Measurements from ENCODE around the gene EDA.

Gene EDA

DNA sequence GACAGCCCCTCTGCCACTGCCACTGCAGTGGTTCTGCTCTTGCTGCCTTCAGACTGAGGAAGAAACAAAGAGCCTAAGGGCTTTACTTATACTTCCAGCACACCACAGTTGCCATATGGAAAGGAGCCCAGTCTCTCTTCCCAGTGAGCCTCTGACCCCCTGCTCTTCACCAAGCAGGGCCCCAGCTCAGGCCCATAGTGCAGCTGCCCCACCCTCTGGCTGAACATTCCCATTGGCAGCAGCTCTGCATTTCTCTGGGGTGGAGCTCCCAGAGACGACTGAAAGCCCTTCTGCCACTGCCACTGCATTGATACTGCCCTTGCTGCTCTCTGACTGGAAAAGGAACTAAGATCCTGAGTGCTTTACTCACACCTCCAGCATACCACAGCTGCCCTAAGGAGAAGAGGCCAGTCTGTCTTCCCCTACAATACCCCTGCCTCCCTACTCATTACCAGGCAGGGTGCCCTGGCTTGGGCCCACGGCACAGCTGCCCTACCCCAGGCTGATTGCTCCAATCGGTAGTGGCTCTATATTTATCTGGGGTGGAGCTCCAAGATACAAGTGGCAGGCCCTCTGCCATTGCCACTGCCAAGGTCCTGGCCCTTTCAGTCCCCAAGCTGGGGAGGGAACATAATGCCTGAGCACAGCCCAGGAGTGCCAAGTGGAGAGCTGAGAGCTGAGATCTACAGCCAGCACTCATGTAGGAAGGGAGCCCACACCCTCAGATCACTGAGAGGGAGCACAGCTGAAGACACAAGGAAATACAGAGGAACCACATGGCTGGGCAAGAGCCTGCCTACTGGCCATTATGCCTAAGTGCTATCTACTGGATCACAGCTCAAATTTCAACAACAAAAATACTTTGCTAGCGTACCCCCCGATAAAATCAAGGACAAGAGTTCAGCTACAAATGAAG, 397.8 kb downstream of the EDA start:
- Histone ChIP-seq H3K4me1 (ENCODE audit: control insufficient read depth, insufficient read depth, low read length) (no peaks in the 10 kb centered on the region), H3K4me3 (ENCODE audit: low read length) (no peak overlapping the region), H3K27me3 (ENCODE audit: control insufficient read depth, insufficient read depth, low read length) (peaks cover 2% of the 10 kb centered on the region), H3K36me3 (ENCODE audit: control insufficient read depth, insufficient read depth, low read length) (no peaks in the 10 kb centered on the region), H3K9ac (ENCODE audit: low read length) (no peak overlapping the region), H3K27ac (ENCODE audit: low read depth, low read length) (no peak overlapping the region)

DNA sequence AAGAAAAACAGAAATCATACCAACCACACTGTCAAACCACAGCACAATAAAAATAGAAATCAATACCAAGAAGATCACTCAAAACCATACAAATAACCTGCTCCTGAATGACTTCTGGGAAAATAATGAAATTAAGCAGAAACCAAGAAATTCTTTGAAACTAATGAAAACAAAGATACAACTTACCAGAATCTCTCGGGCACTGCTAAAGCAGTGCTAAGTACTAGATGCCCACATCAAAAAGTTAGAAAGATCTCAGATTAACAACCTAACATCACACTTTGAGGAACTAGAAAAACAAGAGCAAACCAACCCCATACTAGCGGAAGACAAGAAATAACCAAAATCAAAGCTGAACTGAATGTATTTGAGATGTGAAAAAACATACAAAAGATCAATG, 400.6 kb downstream of the EDA start:
- Histone ChIP-seq H3K4me3 (ENCODE audit: low read length) (no peak overlapping the region), H3K27ac (ENCODE audit: low read depth, low read length) (no peak overlapping the region), H3K4me1 (ENCODE audit: control insufficient read depth, insufficient read depth, low read length) (no peaks in the 10 kb centered on the region), H3K36me3 (ENCODE audit: control insufficient read depth, insufficient read depth, low read length) (no peaks in the 10 kb centered on the region), H3K27me3 (ENCODE audit: control insufficient read depth, insufficient read depth, low read length) (peaks cover 2% of the 10 kb centered on the region), H3K9ac (ENCODE audit: low read length) (no peak overlapping the region)

DNA sequence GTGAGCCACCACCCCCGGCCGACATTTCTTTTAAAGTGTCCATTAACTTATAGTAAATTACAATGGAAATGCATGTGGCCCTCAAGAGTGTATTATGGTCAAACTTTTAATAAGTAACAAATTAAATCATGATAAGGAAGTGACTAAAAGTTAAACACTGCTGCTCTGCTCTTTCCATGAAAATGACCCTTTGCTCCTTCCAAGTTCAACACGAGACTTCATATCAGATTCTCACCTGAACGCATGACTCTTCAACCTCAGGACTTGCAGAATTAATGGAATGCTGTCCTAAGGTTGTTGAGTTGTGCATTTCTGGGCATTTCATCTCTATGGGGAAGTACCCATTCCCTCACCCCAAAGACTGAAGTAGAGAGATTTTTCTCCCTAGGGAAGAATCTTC, 406.7 kb downstream of the EDA start:
- Histone ChIP-seq H3K9ac (ENCODE audit: low read length) (no peak overlapping the region), H3K36me3 (ENCODE audit: control insufficient read depth, insufficient read depth, low read length) (no peaks in the 10 kb centered on the region), H3K27ac (ENCODE audit: low read depth, low read length) (no peak overlapping the region), H3K4me1 (ENCODE audit: control insufficient read depth, insufficient read depth, low read length) (no peaks in the 10 kb centered on the region), H3K4me3 (ENCODE audit: low read length) (no peak overlapping the region), H3K27me3 (ENCODE audit: control insufficient read depth, insufficient read depth, low read length) (no peaks in the 10 kb centered on the region)

DNA sequence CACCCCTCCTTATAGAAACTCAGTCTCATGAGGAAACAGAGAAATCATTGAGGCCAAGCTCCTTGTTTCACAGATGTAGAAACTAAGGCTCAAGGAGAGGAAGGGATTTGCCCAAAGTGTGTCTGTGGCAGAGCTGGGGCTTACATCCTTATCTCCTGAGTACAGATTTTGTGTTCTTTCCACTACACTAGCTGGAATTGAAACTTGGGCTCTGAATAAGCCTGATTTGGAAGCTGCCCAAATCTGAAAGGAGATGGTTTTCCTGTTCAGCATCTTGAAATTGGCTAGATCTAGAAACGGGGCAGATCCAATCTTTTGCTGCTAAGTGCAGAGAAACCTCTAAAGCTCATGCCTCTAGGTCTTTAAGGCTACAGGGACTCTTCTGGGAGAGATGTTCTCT, 409.6 kb downstream of the EDA start:
- no peaks in the 10 kb centered on the region for H3K36me3 ChIP-seq (ENCODE audit: control insufficient read depth, insufficient read depth, low read length)
- H3K27ac ChIP-seq (ENCODE audit: low read depth, low read length): no peak overlapping the region
- H3K9ac ChIP-seq (ENCODE audit: low read length): no peak overlapping the region
- no peak overlapping the region for H3K4me3 ChIP-seq (ENCODE audit: low read length)
- no peaks in the 10 kb centered on the region for H3K27me3 ChIP-seq (ENCODE audit: control insufficient read depth, insufficient read depth, low read length)
- no peaks in the 10 kb centered on the region for H3K4me1 ChIP-seq (ENCODE audit: control insufficient read depth, insufficient read depth, low read length)

DNA sequence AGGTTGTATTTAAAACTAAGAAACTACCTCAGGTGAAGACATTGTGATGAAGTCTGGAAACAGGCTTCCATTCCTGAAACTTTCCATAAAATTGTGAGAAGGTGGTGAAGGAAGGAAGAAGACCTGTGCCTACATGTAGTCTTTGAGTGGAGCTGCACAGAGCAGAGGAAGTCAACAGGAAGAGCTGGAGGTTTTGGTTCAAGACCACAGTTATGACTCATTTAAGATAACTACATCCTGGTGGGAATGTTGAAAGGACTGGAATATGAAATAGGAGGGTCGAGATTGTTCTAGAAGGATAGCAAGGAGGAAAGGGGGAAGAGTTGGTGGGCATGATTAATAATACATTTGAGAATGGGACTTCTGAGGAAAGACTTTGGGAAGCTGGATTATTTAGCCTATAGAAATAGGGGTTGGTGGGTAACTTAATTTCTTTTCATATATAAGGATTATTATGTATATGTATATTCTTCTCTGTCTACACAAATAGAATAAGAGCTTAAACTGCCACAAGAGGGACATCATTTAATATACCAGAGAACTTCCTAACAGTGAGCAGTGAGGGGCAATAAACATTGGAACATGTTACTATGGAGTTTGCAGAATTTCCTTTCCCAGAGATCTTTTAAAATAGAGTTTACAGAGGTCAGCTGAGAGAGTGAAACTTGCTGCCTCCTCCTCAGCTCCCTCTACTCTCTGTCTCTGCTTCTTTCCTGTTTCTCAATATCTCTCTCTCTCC, 410.4 kb downstream of the EDA start:
- H3K27ac ChIP-seq (ENCODE audit: low read depth, low read length): no peak overlapping the region
- no peaks in the 10 kb centered on the region for H3K36me3 ChIP-seq (ENCODE audit: control insufficient read depth, insufficient read depth, low read length)
- H3K4me3 ChIP-seq (ENCODE audit: low read length): no peak overlapping the region
- H3K4me1 ChIP-seq (ENCODE audit: control insufficient read depth, insufficient read depth, low read length): no peaks in the 10 kb centered on the region
- H3K9ac ChIP-seq (ENCODE audit: low read length): no peak overlapping the region
- no peaks in the 10 kb centered on the region for H3K27me3 ChIP-seq (ENCODE audit: control insufficient read depth, insufficient read depth, low read length)

DNA sequence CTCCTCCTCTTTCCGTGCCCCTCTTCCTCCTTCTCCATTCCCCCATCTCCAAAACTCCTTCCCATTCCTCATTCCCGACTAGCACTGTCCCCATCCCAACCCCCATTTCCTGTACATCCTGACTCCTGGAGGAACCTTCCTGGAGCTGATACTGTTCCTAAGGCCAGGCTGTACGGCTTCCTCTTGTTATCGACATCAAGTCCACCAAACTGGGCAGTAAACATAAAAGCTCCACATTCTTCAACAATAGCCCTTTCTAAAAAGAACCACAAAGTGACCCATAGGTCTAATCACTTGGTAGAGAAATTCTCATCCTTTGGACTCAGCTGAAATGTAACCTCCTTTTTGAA, 410.9 kb downstream of the EDA start:
- H3K27me3 ChIP-seq (ENCODE audit: control insufficient read depth, insufficient read depth, low read length): no peaks in the 10 kb centered on the region
- H3K4me1 ChIP-seq (ENCODE audit: control insufficient read depth, insufficient read depth, low read length): no peaks in the 10 kb centered on the region
- H3K27ac ChIP-seq (ENCODE audit: low read depth, low read length): no peak overlapping the region
- no peak overlapping the region for H3K9ac ChIP-seq (ENCODE audit: low read length)
- no peak overlapping the region for H3K4me3 ChIP-seq (ENCODE audit: low read length)
- no peaks in the 10 kb centered on the region for H3K36me3 ChIP-seq (ENCODE audit: control insufficient read depth, insufficient read depth, low read length)

DNA sequence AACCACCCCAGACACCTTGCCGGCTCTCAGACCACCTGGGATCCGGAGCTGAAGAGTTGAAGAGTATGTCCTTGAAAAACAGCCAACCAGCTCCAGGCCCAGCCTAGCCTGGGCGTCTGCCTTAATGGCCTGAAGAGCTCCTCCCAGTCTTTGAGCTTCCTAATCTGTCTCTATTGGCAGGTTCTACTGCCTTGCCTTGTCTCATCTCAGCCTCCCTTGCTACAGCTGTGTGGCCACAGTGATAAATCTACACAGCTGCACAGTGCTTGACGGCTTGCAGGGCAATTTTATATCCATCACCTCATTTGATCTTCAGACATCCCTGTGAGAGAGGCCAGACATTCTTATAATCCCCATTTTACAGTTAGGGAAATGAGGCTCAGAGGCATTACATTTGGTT, 413.9 kb downstream of the EDA start:
- Histone ChIP-seq H3K4me3 (ENCODE audit: low read length) (no peak overlapping the region), H3K9ac (ENCODE audit: low read length) (no peak overlapping the region), H3K27me3 (ENCODE audit: control insufficient read depth, insufficient read depth, low read length) (no peaks in the 10 kb centered on the region), H3K27ac (ENCODE audit: low read depth, low read length) (no peak overlapping the region), H3K4me1 (ENCODE audit: control insufficient read depth, insufficient read depth, low read length) (no peaks in the 10 kb centered on the region), H3K36me3 (ENCODE audit: control insufficient read depth, insufficient read depth, low read length) (no peaks in the 10 kb centered on the region)

DNA sequence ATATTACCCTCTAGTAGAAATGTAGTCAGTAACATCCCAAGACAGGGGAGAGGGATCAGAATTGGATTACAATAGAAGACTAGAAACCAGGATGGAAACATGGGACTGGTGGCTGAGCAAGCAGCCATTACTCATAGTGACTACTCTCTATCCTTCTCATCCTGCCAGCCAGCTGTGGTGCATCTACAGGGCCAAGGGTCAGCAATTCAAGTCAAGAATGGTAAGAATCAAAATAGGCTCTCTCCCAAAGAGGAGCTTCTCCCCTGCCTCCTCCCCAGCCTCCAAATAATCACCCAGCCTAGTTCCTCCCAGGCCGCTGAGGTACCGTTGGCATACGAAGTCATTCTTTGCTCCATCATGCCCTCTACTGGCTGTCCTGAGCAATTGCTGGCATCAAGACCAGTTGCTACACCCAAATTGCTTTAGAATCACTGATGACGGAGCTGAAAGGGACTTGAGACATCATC, 414.4 kb downstream of the EDA start:
- Histone ChIP-seq H3K9ac (ENCODE audit: low read length) (no peak overlapping the region), H3K4me3 (ENCODE audit: low read length) (no peak overlapping the region), H3K4me1 (ENCODE audit: control insufficient read depth, insufficient read depth, low read length) (no peaks in the 10 kb centered on the region), H3K27ac (ENCODE audit: low read depth, low read length) (no peak overlapping the region), H3K36me3 (ENCODE audit: control insufficient read depth, insufficient read depth, low read length) (no peaks in the 10 kb centered on the region), H3K27me3 (ENCODE audit: control insufficient read depth, insufficient read depth, low read length) (no peaks in the 10 kb centered on the region)

DNA sequence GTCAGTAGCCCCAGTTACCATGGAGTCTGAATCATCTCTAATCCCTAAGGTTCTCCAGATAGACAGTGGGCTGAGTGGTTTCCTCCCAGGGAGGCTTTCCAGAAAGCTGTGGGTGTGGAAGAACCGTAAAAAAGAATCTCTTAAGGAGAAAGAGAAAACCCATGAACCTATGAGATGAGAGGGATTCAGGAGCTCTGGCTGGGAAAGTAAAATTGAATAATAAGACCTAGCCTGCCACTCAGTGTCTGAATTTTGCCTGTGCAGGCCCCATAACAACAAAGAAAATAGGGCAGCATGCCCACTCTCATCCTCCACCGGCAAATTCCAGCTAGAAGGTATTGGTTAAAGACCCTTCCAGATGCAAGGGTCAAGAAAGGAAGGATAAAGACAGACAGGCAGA, 416.9 kb downstream of the EDA start:
- H3K4me3 ChIP-seq (ENCODE audit: low read length): no peak overlapping the region
- no peak overlapping the region for H3K27ac ChIP-seq (ENCODE audit: low read depth, low read length)
- H3K9ac ChIP-seq (ENCODE audit: low read length): no peak overlapping the region
- no peaks in the 10 kb centered on the region for H3K36me3 ChIP-seq (ENCODE audit: control insufficient read depth, insufficient read depth, low read length)
- no peaks in the 10 kb centered on the region for H3K27me3 ChIP-seq (ENCODE audit: control insufficient read depth, insufficient read depth, low read length)
- H3K4me1 ChIP-seq (ENCODE audit: control insufficient read depth, insufficient read depth, low read length): no peaks in the 10 kb centered on the region

DNA sequence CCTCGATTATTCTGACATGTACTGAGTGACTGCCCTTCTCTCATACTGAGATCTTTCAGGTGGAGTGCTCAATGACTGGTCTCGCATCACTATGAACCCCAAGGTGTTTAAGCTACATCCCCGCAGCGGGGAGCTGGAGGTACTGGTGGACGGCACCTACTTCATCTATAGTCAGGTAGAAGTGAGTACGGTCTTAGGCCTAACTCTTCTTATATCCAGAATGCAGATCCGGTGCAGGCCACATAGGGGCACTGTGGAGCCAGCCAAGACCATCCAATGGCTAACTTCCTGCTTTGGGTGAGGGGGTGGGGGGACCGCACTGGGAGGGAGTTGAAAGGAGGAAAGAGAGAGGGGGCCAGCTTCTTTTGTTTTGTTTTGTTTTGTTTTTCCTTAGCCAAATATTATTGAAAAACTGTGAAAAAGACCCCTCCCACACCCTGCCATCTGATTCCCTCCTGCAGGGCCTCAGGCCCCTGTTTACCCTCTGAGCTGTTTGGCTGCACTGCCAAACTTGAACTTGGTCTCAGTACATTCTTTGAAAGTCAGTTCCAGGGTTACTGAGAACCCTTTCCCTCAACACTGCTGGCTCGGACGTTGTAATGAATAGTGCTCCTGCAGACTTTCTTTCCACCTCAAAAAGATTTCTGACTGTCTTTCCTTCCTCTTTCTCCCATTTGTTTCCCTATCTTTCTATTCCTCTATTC, 417.6 kb downstream of the EDA start:
- no peak overlapping the region for H3K4me3 ChIP-seq (ENCODE audit: low read length)
- H3K27me3 ChIP-seq (ENCODE audit: control insufficient read depth, insufficient read depth, low read length): no peaks in the 10 kb centered on the region
- H3K4me1 ChIP-seq (ENCODE audit: control insufficient read depth, insufficient read depth, low read length): no peaks in the 10 kb centered on the region
- no peaks in the 10 kb centered on the region for H3K36me3 ChIP-seq (ENCODE audit: control insufficient read depth, insufficient read depth, low read length)
- no peak overlapping the region for H3K9ac ChIP-seq (ENCODE audit: low read length)
- H3K27ac ChIP-seq (ENCODE audit: low read depth, low read length): no peak overlapping the region

DNA sequence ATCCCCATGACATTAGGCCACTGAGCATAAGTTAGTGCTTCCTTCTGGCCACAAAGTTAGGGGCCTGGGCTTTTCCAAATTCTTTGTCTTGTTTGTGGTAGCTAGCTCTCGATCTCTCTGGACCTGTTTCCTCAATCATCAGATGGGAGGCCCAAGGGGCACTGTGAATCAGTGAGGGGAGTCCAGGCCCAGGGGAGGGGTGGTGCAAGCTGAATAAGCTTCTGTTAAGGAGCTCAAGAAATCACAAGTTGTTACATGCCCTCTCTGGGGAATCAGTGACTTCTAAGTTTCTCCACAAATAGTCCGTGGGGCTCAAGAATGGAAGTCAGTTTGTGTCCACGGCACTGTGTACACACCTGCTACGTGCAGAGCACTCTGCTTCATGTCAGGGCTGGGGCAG, 418.7 kb downstream of the EDA start:
- Histone ChIP-seq H3K4me1 (ENCODE audit: control insufficient read depth, insufficient read depth, low read length) (no peaks in the 10 kb centered on the region), H3K27ac (ENCODE audit: low read depth, low read length) (no peak overlapping the region), H3K9ac (ENCODE audit: low read length) (no peak overlapping the region), H3K27me3 (ENCODE audit: control insufficient read depth, insufficient read depth, low read length) (no peaks in the 10 kb centered on the region), H3K36me3 (ENCODE audit: control insufficient read depth, insufficient read depth, low read length) (no peaks in the 10 kb centered on the region), H3K4me3 (ENCODE audit: low read length) (no peak overlapping the region)

DNA sequence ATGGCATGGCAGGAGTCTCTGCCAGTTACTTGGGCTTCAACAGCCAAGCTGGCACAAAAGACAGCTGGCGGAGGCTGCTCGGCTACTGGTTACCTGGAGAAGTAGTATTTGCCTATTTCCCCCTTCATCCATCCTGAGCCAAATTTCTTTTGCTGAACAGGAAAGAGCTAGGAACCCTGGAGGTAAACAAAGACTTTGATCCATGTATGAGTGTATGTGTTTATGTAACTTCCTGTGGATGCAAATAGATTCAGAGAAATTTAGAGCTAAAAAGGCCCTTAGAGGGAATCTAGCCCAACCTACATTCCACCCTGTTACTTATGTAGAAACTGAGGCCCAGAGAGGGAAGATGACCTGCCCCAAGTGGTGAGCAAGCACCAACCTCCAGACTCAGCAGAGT, 422.6 kb downstream of the EDA start:
- no peaks in the 10 kb centered on the region for H3K27me3 ChIP-seq (ENCODE audit: control insufficient read depth, insufficient read depth, low read length)
- no peak overlapping the region for H3K27ac ChIP-seq (ENCODE audit: low read depth, low read length)
- H3K4me3 ChIP-seq (ENCODE audit: low read length): no peak overlapping the region
- H3K9ac ChIP-seq (ENCODE audit: low read length): no peak overlapping the region
- H3K36me3 ChIP-seq (ENCODE audit: control insufficient read depth, insufficient read depth, low read length): no peaks in the 10 kb centered on the region
- no peaks in the 10 kb centered on the region for H3K4me1 ChIP-seq (ENCODE audit: control insufficient read depth, insufficient read depth, low read length)
